IMR-90 (cell line): ENCODE data around the gene ATG10. TPM values are rescaled to one million over a fixed set of nuclear protein-coding genes. Genes with fewer than 3 reads are reported as not detected.

Experiments used
- ATAC-seq: fragments of 200-7000 bp; cut with Tn5 transposase; 2 replicates; pipeline ENCODE4 v1.9.1; 2020; ENCODE audit warnings: low read depth, mild to moderate bottlenecking, moderate library complexity
- BruUV-seq: library from RNA; stranded (reverse); fragments of 400-500 nt; replicated peaks from 2 replicates; lab custom pipeline; 2021; lab: Mats Ljungman, UMichigan
- CTCF ChIA-PET: fragments of 300-600 bp; formaldehyde crosslinking; extraction: SDS; loops from one replicate; lab custom pipeline; 2021; ENCODE audit warnings: antibody characterized with exemption; lab: Yijun Ruan, JAX
- POLR2A ChIA-PET: fragments of 300-600 bp; sonication (Branson Sonifier 250); formaldehyde crosslinking; loops from one replicate; lab custom pipeline; 2022; ENCODE audit warnings: antibody characterized with exemption; ENCODE audit not compliant: unreplicated experiment; lab: Charles Lee
- DNase-seq: peaks from one replicate; pipeline ENCODE4 v3.0.0; 2013
- H2AFZ ChIP-seq: replicated peaks from 2 replicates; pipeline ENCODE3; 2013; ENCODE audit warnings: low read length, mild to moderate bottlenecking; ENCODE audit not compliant: poor library complexity
- H2AK5ac ChIP-seq: 2 replicates; pipeline ENCODE4 v1.6.1; 2013; ENCODE audit warnings: low read depth, low read length, inconsistent platforms
- H2AK9ac ChIP-seq: replicated peaks from 2 replicates; pipeline ENCODE3; 2013; ENCODE audit warnings: mild to moderate bottlenecking, low read depth, low read length, moderate library complexity; ENCODE audit not compliant: poor library complexity
- H2BK120ac ChIP-seq: 2 replicates; pipeline ENCODE4 v1.6.1; 2013; ENCODE audit warnings: low read depth, low read length, inconsistent platforms
- H2BK15ac ChIP-seq: 3 replicates; pipeline ENCODE4 v1.6.1; 2013; ENCODE audit warnings: low read depth, low read length, inconsistent platforms
- H2BK20ac ChIP-seq: 2 replicates; pipeline ENCODE4 v1.6.1; 2013; ENCODE audit warnings: low read depth, mild to moderate bottlenecking, inconsistent platforms, low read length, moderate library complexity
- H2BK5ac ChIP-seq: 2 replicates; pipeline ENCODE4 v1.6.1; 2013; ENCODE audit warnings: mild to moderate bottlenecking, low read depth, low read length, inconsistent platforms; ENCODE audit not compliant: poor library complexity, severe bottlenecking
- H3K14ac ChIP-seq: replicated peaks from 2 replicates; pipeline ENCODE4 v1.6.1; 2013; ENCODE audit warnings: low read depth, low read length, inconsistent platforms
- H3K18ac ChIP-seq: 2 replicates; pipeline ENCODE4 v1.6.1; 2013; ENCODE audit warnings: low read depth, low read length, control low read depth
- H3K23ac ChIP-seq: 2 replicates; pipeline ENCODE4 v1.6.1; 2013; ENCODE audit warnings: low read depth, low read length, inconsistent platforms
- H3K27ac ChIP-seq: 2 replicates; pipeline ENCODE4 v1.5.1; 2013; ENCODE audit warnings: mild to moderate bottlenecking, control low read depth, low read length; ENCODE audit not compliant: insufficient read depth
- H3K27me3 ChIP-seq: 2 replicates; pipeline ENCODE4 v1.6.1; 2013; ENCODE audit warnings: low read length; ENCODE audit not compliant: control insufficient read depth, insufficient read depth
- H3K36me3 ChIP-seq: 2 replicates; pipeline ENCODE4 v1.6.1; 2013; ENCODE audit warnings: low read length, mixed read lengths; ENCODE audit not compliant: control insufficient read depth, insufficient read depth
- H3K4ac ChIP-seq: 2 replicates; pipeline ENCODE4 v1.6.1; 2013; ENCODE audit warnings: low read depth, low read length, inconsistent platforms
- H3K4me1 ChIP-seq: 2 replicates; pipeline ENCODE4 v1.6.1; 2013; ENCODE audit warnings: low read length, mixed read lengths; ENCODE audit not compliant: control insufficient read depth, insufficient read depth
- H3K4me2 ChIP-seq: 2 replicates; pipeline ENCODE4 v1.6.1; 2013; ENCODE audit warnings: low read depth, mild to moderate bottlenecking, control low read depth, low read length, moderate library complexity
- H3K4me3 ChIP-seq: 2 replicates; pipeline ENCODE4 v1.5.1; 2013; ENCODE audit warnings: low read depth, mild to moderate bottlenecking, control low read depth, low read length, moderate library complexity; ENCODE audit not compliant: insufficient read depth
- H3K56ac ChIP-seq: 2 replicates; pipeline ENCODE4 v1.6.1; 2013; ENCODE audit warnings: low read length, inconsistent platforms; ENCODE audit not compliant: insufficient read depth; ENCODE audit errors: extremely low read depth
- H3K79me1 ChIP-seq, 2 experiments: 2 replicates each; pipeline ENCODE4 v1.6.1; 2013; ENCODE audit warnings: low read length in 2 of 2, inconsistent platforms in 1 of 2, low read depth in 1 of 2
- H3K9ac ChIP-seq: 2 replicates; pipeline ENCODE4 v1.6.1; 2013; ENCODE audit warnings: low read depth, low read length, control low read depth
- H3K9me1 ChIP-seq: 2 replicates; pipeline ENCODE4 v1.6.1; 2013; ENCODE audit warnings: low read length, inconsistent platforms; ENCODE audit not compliant: insufficient read depth
- H3K9me3 ChIP-seq: 2 replicates; pipeline ENCODE4 v1.6.1; 2013; ENCODE audit warnings: low read length; ENCODE audit not compliant: control insufficient read depth, insufficient read depth
- H4K20me1 ChIP-seq: 2 replicates; pipeline ENCODE4 v1.6.1; 2013; ENCODE audit warnings: low read length, inconsistent platforms; ENCODE audit not compliant: insufficient read depth
- H4K5ac ChIP-seq: 2 replicates; pipeline ENCODE4 v1.6.1; 2013; ENCODE audit warnings: mild to moderate bottlenecking, low read depth, low read length, control low read depth
- H4K8ac ChIP-seq, 2 experiments: 2 replicates each; pipeline ENCODE4 v1.6.1; 2013; ENCODE audit warnings: low read depth in 2 of 2, low read length in 2 of 2, control low read depth in 1 of 2, inconsistent platforms in 1 of 2
- H4K91ac ChIP-seq: 2 replicates; pipeline ENCODE4 v1.6.1; 2013; ENCODE audit warnings: low read depth, low read length, inconsistent platforms; ENCODE audit not compliant: insufficient read depth
- BHLHE40 ChIP-seq: fragments of 150-350 bp; IDR thresholded peaks from 2 replicates; pipeline ENCODE4 v1.6.1; 2016; ENCODE audit warnings: mild to moderate bottlenecking, low read depth, low read length
- CEBPB ChIP-seq: IDR thresholded peaks from 2 replicates; pipeline ENCODE4 v1.6.1; 2012; ENCODE audit warnings: low read depth, low read length, improper control_type of control experiment
- CHD1 ChIP-seq: IDR thresholded peaks from 2 replicates; pipeline ENCODE4 v1.6.1; 2012; ENCODE audit warnings: low read depth, low read length, improper control_type of control experiment
- FOS ChIP-seq: fragments of 150-350 bp; IDR thresholded peaks from 2 replicates; pipeline ENCODE4 v1.6.1; 2016; ENCODE audit warnings: low read depth, low read length
- MAFK ChIP-seq: IDR thresholded peaks from 2 replicates; pipeline ENCODE4 v1.6.1; 2012; ENCODE audit warnings: low read depth, low read length, improper control_type of control experiment
- MAZ ChIP-seq: IDR thresholded peaks from 2 replicates; pipeline ENCODE4 v1.6.1; 2012; ENCODE audit warnings: low read depth, mild to moderate bottlenecking, low read length, improper control_type of control experiment, moderate library complexity, borderline replicate concordance
- MXI1 ChIP-seq: IDR thresholded peaks from 2 replicates; pipeline ENCODE4 v1.6.1; 2012; ENCODE audit warnings: low read depth, mild to moderate bottlenecking, low read length, moderate library complexity, borderline replicate concordance
- NFE2L2 ChIP-seq: fragments of 150-350 bp; IDR thresholded peaks from 2 replicates; pipeline ENCODE4 v1.6.1; 2016; ENCODE audit warnings: low read depth, mild to moderate bottlenecking, low read length
- POLR2A ChIP-seq: IDR thresholded peaks from 2 replicates; pipeline ENCODE4 v1.6.1; 2012; ENCODE audit warnings: mild to moderate bottlenecking, low read depth, low read length
- RAD21 ChIP-seq: IDR thresholded peaks from 2 replicates; pipeline ENCODE4 v1.6.1; 2012; ENCODE audit warnings: low read length, improper control_type of control experiment
- RCOR1 ChIP-seq: IDR thresholded peaks from 2 replicates; pipeline ENCODE4 v1.6.1; 2012; ENCODE audit warnings: mild to moderate bottlenecking, low read length, improper control_type of control experiment; ENCODE audit not compliant: insufficient replicate concordance
- RFX5 ChIP-seq: IDR thresholded peaks from 2 replicates; pipeline ENCODE4 v1.8.0; 2012; ENCODE audit warnings: low read depth, mild to moderate bottlenecking, low read length, moderate library complexity
- SMC3 ChIP-seq: fragments of 150-350 bp; IDR thresholded peaks from 2 replicates; pipeline ENCODE4 v1.6.1; 2016; ENCODE audit warnings: low read depth, mild to moderate bottlenecking, antibody characterized with exemption, low read length, moderate library complexity
- WGBS, 2 experiments: methylation state at CpG; one replicate each; pipeline versions ENCODE4 v1.1.5 to v1.1.7; 2013; ENCODE audit warnings: missing lambda C conversion rate in 2 of 2; ENCODE audit not compliant: insufficient read length in 1 of 2; ENCODE audit errors: extremely low coverage in 2 of 2; 5-methylcytosine and 5-hydroxymethylcytosine counted together
- dilution Hi-C: fragments of 300-500 bp; cut with HindIII; formaldehyde crosslinking; loops from one replicate; pipeline ENCODE4 v1.14.3; 2018; ENCODE audit warnings: low sequenced_read_pairs; ENCODE audit not compliant: unreplicated experiment
- in situ Hi-C: fragments of 300-500 bp; cut with MboI; formaldehyde crosslinking; loops from 3 replicates; pipeline ENCODE4 v1.14.3; 2019; ENCODE audit warnings: low sequenced_read_pairs, inconsistent platforms, mixed read lengths
- intact Hi-C: fragments of 100-400 bp; cut with micrococcal nuclease; formaldehyde crosslinking; loops from 2 replicates; pipeline ENCODE4 v1.10.0; 2022
- polyA plus RNA-seq, 3 experiments: library from polyadenylated mRNA; depleted of rRNA; stranded (reverse); fragments of >200 nt; gene quantifications; 2 replicates each; pipeline ENCODE4 v1.2.3, GENCODE V29; 2012; ENCODE audit warnings: low replicate concordance in 1 of 3
- total RNA-seq: library from RNA; depleted of rRNA; stranded (reverse); fragments of >200 nt; gene quantifications from 2 replicates; pipeline ENCODE4 v1.2.3, GENCODE V29; 2012
- TF ChIP-seq, protein P1 (sequence below): fragments of 150-350 bp; IDR thresholded peaks from 2 replicates; pipeline ENCODE4 v1.6.1; 2016; ENCODE audit warnings: low read depth, mild to moderate bottlenecking, low read length, moderate library complexity, borderline replicate concordance
- TF ChIP-seq, protein P2 (sequence below): conservative IDR thresholded peaks from 2 replicates; pipeline ENCODE4 v1.5.1; 2012; ENCODE audit warnings: mild to moderate bottlenecking, low read depth, low read length, improper control_type of control experiment
- TF ChIP-seq, protein P3 (sequence below): fragments of 150-350 bp; IDR thresholded peaks from 2 replicates; pipeline ENCODE4 v1.6.1; 2017; ENCODE audit warnings: mild to moderate bottlenecking, antibody characterized with exemption, low read length, low read depth

ATG10 gene
- total and polyA plus RNA-seq, 2 of the 4 experiments (the other 2 are of a cell fraction): 3.4 to 8.1 TPM

DNA sequence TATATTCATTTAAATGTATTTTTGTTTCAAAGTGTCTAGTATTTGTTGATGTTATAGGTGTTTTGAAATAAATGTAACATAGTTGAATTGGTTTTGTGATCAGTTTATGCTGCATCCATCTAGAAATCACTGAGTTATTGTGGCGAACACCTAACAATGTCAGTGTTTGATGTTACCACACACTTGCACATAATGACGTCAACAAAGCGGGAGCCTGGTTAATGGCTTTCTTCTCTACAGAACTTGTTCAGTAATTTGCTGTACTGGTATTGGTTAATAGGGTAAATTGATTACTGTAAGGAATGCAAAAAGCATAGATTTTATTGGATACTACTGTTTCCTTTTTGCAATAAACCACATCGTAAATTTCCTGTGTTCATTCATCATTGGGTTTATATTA is 133.0 kb downstream of the ATG10 start:
- no peak for DNase-seq
- ChIA-PET CTCF (no interaction called here), POLR2A (no interaction called here)
- no peak overlapping the region for H3K4ac ChIP-seq
- H2BK15ac ChIP-seq: no peak overlapping the region
- intact Hi-C loops (loop anchor here (5.0 kb wide), 1 partner anchor 62 kb away; no protein-coding TSS in a partner anchor), in situ Hi-C loops (no loop called here), dilution Hi-C loops (no loop called here)
- no peaks in the 10 kb centered on the region for H3K9me3 ChIP-seq
- no CpG with 5 or more reads among the region's 4 CpGs for WGBS, 2 experiments
- no peaks in the 10 kb centered on the region for H3K27me3 ChIP-seq
- no peak overlapping the region for H2BK120ac ChIP-seq
- no peaks in the 10 kb centered on the region for H3K36me3 ChIP-seq
- no peak overlapping the region for H3K14ac ChIP-seq
- H4K91ac ChIP-seq: no peak overlapping the region
- no peak overlapping the region for H3K18ac ChIP-seq
- no peaks in the 10 kb centered on the region for H3K4me1 ChIP-seq
- no peak overlapping the region for H3K4me3 ChIP-seq
- H4K20me1 ChIP-seq: no peaks in the 10 kb centered on the region
- no TSS peak for BruUV-seq
- ATAC-seq: no peak
- no peak overlapping the region for H3K23ac ChIP-seq
- no peak overlapping the region for H4K8ac ChIP-seq
- TF ChIP-seq, protein P1, sequence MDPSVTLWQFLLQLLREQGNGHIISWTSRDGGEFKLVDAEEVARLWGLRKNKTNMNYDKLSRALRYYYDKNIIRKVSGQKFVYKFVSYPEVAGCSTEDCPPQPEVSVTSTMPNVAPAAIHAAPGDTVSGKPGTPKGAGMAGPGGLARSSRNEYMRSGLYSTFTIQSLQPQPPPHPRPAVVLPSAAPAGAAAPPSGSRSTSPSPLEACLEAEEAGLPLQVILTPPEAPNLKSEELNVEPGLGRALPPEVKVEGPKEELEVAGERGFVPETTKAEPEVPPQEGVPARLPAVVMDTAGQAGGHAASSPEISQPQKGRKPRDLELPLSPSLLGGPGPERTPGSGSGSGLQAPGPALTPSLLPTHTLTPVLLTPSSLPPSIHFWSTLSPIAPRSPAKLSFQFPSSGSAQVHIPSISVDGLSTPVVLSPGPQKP: no peak
- no peak for TF ChIP-seq RCOR1
- no peak for TF ChIP-seq POLR2A
- TF ChIP-seq FOS: no peak
- no peak for TF ChIP-seq CHD1
- TF ChIP-seq MAFK: no peak
- TF ChIP-seq CEBPB: no peak
- TF ChIP-seq, protein P2, sequence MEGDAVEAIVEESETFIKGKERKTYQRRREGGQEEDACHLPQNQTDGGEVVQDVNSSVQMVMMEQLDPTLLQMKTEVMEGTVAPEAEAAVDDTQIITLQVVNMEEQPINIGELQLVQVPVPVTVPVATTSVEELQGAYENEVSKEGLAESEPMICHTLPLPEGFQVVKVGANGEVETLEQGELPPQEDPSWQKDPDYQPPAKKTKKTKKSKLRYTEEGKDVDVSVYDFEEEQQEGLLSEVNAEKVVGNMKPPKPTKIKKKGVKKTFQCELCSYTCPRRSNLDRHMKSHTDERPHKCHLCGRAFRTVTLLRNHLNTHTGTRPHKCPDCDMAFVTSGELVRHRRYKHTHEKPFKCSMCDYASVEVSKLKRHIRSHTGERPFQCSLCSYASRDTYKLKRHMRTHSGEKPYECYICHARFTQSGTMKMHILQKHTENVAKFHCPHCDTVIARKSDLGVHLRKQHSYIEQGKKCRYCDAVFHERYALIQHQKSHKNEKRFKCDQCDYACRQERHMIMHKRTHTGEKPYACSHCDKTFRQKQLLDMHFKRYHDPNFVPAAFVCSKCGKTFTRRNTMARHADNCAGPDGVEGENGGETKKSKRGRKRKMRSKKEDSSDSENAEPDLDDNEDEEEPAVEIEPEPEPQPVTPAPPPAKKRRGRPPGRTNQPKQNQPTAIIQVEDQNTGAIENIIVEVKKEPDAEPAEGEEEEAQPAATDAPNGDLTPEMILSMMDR: no peak
- TF ChIP-seq MAZ: no peak
- TF ChIP-seq MXI1: no peak
- TF ChIP-seq BHLHE40: no peak
- TF ChIP-seq, protein P3, sequence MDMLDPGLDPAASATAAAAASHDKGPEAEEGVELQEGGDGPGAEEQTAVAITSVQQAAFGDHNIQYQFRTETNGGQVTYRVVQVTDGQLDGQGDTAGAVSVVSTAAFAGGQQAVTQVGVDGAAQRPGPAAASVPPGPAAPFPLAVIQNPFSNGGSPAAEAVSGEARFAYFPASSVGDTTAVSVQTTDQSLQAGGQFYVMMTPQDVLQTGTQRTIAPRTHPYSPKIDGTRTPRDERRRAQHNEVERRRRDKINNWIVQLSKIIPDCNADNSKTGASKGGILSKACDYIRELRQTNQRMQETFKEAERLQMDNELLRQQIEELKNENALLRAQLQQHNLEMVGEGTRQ: no peak
- no peak for TF ChIP-seq RAD21
- TF ChIP-seq SMC3: no peak
- no peak for TF ChIP-seq NFE2L2
- TF ChIP-seq RFX5: no peak
- no peak overlapping the region for H3K56ac ChIP-seq
- no peak overlapping the region for H2BK5ac ChIP-seq
- H3K9ac ChIP-seq: no peak overlapping the region
- no peak overlapping the region for H4K5ac ChIP-seq
- no peak overlapping the region for H2AFZ ChIP-seq
- H3K4me2 ChIP-seq: no peak overlapping the region
- no peaks in the 10 kb centered on the region for H3K79me1 ChIP-seq
- no peak overlapping the region for H2BK20ac ChIP-seq
- no peak overlapping the region for H2AK5ac ChIP-seq
- H3K27ac ChIP-seq: no peak overlapping the region
- no peaks in the 10 kb centered on the region for H3K9me1 ChIP-seq
- no peak overlapping the region for H2AK9ac ChIP-seq
